DLD1 (cell line): ENCODE measurements around the gene CRISPLD2.
"Not testable (repeated sequence)": the region's sequence is repeated elsewhere in the genome, so short reads cannot be mapped to it uniquely, and the experiment has no call there.

Experiments used
- in situ Hi-C: cut with HindIII; loops from 2 replicates; pipeline ENCODE4 v1.10.0; 2017; ENCODE audit warnings: low sequenced_read_pairs

Gene CRISPLD2

DNA sequence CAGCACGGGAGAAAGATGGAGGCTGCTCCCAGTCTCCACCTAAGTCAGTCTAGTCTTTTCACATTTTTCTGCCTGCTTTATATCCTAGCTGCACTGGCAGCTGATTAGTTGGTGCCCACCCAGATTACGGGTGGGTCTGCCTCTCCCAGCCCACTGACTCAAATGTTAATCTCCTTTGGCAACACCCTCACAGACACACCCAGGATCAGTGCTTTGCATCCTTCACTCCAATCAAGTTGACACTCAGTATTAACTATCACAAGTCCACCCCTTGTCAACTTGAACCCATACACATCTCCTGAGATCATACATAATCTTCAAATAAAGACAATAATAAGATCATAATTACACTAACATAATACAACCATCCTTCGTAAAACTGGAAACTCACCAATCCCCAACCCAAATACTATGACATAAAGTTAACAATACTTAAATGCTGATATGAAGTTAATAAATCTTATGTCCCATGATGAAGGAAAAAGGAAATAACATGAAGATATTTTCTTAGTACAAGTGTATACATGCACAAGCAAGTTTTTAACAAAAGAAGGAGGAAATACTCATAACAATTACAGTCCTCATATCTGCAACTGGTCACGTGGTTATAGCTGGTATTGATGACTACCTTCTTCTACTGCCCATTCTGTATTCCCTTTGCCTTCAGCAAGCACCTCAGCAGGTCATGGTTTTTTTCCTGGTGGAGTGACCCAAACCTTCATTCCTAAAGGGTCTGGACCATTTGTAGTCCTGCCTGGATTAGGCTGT lies 35.8 kb downstream of the CRISPLD2 start:
- in situ Hi-C loops, result not testable (repeated sequence)

DNA sequence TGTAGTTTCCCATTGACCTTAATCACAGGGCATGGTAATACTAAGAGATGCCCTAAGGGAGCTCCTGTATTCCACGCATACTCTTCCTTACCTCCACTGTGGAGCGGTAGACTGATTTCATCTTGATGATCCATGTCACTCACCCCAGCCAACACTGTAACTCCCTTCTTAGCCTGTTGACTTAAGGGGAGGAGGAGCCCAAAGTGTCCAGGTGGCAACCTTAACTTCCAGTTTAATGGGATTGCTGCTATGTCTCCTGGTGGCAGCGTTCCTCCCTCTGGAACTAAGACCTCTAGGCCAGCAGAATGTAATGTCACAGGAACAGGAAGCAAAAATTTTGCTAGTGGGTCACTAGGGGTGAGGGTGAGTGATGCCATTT lies 36.4 kb downstream of the CRISPLD2 start:
- in situ Hi-C loops, result not testable (repeated sequence)

DNA sequence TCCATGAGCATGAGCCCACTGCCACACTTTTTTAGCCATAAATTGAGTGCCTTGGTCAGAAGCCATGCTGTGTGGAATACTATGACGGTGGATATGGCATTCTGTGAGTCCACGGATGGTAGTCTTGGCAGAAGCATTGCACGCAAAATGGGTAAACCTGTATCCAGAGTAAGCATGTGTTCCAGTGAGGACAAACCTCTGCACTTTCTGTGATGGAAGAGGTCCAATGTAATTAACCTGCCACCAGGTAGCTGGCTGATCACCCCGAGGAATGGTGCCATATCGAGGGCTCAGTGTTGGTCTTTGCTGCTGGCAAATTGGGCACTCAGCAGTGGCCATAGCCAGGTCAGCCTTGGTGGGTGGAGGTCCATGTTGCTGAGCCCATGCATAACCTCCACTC lies 37.0 kb downstream of the CRISPLD2 start:
- in situ Hi-C loops, result not testable (repeated sequence)

DNA sequence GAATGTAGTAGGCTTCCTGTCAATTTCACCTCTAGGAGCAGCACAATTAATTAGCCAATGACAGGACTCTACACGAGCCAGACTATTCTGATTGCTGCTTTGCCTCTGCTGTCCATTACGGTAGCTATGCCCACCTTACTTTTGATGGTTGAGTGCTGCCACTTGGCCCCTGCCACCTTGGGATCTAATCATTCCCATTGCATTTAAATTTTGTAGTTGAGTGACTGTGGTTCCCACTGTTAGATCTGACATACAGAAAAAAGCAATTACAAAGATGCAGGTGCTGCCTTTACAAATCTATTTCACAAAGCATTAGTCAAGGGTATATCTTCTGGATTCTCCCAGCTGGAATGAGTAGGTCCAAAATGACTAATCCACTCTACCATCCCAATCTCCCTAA lies 39.9 kb downstream of the CRISPLD2 start:
- in situ Hi-C loops, result no loop called here

DNA sequence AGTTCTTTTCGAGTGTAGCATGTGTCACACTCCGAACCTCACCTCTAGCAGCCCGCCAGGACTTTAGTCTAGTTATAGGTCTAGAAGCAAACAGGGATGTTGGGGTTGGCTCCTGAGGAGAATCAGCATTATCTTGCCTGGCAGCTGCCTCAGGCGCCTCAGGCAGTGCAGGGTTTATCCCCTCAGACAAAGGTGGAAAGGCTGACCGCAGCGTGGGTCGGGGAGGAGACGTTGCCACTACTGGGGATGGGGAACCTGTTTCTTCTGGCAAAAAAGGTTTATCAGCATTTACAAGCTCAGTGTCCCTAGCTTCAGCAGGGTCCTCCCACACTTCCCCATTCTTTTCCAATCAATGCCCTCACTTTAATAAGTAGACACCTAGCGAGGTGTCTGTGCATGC lies 40.6 kb downstream of the CRISPLD2 start:
- in situ Hi-C loops, result no loop called here

DNA sequence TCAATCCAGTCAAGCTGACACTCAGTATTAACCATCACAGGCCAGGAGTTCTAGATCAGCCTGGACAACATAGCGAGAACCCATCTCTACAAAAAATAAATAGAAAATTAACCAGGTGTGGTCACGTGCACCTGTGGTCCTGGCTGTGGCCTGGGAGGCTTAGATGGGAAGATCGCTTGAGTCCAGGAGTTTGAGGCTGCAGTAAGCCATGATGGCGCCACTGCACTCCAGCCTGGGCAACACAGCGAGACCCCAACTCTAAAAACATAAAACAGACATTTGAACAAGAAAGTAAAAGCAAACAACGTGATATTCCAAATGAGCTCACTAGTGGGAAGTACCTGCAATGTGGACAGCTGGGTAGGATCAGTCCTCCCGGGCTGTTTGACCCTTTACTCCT lies 41.9 kb downstream of the CRISPLD2 start:
- in situ Hi-C loops, result no loop called here

DNA sequence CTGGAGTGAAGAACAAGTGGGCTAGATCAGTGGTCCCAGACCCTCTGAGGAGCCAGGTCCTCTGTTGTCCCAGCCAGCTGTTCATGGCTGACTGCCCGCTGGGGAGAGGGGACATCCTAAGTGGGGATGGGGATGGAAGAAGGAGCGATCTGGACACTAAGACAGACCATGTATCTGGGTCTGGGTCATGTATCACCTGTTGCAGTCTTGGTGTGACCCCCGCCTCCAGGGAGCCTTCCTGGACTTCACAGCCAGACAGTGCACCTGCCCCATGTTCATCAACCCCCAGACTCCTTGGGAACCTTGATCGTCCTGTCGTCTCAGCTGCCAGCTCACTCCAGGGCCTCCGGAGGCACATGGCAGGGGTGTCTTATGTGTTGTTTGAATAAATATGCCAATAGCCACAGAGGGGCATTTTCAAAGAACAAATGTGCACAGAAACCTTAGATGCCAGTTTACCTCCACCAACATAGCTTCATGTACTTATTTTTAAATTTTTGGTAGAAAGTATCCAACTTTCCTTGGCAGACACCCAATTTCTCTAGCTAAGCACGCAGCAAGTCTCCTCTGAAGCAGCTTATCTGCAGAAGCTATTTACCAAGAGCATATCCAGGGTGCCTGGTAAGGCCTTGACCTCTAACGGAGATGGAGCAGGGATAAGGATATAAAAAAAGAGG lies 43.2 kb downstream of the CRISPLD2 start:
- in situ Hi-C loops, result no loop called here

DNA sequence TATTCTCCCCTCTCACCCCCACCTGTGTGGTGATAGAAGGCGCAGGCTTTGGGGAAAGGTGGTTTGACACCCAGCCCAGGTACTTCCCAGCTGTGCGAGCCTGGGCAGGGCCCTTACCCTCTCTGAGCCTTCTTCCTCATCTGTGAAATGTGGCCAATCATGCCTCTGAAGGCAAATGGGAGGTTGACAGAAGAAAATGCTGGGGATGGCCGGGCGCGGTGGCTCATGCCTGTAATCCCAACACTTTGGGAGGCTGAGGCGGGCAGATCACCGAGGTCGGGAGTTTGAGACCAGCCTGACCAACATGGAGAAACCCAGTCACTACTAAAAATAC lies 43.7 kb downstream of the CRISPLD2 start:
- in situ Hi-C loops, result no loop called here

DNA sequence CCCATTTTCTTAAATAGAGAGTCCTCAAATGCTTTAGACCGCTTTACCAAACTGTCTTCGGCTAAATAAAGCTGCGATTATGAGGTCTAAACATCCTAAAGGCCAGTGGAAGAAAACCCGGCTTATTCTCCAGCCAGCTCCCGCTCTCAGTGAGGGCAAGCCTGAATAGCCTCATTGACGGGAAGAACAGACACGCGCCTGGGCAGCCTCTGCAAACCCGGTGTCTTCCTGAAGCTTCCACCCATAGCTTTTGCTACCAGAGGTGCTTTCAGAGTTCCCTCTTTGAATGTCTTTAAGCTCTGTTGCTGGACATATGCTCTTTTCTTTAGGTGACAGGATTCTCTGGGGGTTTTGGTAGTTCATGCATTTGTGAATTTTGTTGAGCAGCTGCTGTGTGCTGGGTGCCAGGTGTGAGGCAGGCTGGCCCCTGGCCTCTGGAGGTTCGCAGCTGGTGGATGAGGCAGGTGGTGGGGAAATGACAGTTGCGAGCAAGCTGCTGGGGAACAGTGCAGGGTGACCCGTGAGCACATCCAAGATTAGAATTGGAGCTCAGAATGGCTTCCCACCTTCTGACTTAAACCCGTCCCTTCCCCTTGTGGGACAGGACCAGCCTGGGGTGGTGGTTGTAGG lies 44.7 kb downstream of the CRISPLD2 start:
- in situ Hi-C loops, result no loop called here

DNA sequence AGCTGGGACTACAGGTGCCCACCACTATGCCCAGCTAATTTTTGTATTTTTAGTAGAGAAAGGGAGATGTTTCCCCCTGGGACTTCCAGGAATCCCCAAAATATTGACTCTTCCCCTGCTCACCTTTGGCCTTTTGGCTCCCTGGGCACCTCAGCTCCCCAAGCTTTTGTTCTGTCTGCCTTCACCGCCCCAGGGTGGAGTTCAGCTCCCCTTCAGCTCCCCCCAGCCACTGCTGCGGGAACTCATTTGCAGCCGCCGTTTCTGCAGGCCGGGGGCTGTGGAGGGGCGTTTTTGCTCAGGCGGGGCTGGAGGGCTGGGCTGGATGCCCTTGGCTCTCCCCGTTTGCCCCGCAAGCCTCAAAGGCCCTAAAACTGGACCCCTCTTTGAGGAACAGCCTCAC lies 47.9 kb downstream of the CRISPLD2 start:
- in situ Hi-C loops, result no loop called here

DNA sequence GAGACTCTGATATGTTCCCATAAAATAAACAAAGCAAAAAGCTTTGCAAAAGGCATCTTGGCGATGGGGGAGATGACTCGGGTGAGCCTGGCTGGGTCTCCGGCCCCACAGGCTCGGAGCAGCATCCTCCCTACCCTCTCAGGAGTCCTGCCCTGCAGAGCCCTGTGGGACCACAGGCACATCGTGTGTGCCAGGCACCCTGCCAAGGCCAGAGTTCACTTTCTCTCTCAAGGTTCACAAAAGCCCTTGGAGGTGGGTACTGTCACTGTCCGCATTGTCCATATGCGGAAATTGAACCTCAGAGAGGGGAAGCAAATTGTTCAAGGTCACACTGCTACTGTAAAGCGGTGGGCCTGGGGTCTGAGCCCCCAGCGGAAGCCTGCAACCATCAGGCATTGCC lies 48.5 kb downstream of the CRISPLD2 start:
- in situ Hi-C loops, result no loop called here

DNA sequence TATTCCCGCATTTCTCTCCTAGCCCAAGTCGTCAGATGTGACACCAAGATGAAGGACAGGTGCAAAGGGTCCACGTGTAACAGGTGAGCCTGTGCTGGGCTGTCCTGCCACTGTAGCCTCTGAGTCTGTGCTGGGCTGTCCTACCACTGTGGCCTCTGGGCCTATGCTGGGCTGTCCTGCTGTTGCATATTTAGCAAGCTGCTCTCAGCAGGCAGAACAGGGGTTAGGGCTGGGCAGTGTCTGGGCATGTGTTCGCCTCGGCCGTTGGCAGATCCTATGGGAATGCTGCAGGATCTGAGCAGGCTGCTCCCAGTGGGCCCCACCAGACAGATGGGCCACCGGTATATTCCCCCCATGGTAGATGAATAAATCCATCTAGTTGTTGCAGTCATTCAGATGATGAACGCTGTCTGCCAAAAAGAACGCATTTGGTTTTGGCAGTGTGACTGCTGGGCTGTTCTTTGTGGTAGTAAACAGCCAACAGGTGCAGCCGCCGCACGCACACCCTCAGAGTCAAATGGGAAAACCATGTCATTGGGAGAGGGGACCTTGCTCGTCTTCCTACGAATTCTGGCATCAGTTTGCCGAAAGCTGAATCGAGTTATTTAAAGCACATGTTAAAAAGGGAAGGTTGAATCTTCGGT lies 49.2 kb downstream of the CRISPLD2 start:
- in situ Hi-C loops, result no loop called here

DNA sequence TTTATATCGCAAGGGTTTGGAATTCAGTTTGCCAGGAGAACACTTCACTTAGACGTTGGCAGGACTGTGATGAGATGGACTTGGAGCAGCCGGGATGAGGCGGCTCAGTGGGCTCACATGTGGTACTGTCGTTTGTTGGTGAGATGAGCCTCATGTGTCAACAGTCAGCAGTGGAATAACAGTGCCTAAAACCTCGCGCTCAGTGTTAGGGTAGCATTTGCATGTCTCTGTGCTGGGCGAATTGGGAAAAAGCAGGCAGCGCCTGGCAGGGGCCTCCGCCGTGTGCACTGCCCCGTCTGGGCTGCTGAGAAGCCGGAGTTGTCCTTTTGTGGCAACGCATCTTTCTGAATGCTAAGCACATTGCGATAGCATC lies 49.7 kb downstream of the CRISPLD2 start:
- in situ Hi-C loops, result no loop called here

DNA sequence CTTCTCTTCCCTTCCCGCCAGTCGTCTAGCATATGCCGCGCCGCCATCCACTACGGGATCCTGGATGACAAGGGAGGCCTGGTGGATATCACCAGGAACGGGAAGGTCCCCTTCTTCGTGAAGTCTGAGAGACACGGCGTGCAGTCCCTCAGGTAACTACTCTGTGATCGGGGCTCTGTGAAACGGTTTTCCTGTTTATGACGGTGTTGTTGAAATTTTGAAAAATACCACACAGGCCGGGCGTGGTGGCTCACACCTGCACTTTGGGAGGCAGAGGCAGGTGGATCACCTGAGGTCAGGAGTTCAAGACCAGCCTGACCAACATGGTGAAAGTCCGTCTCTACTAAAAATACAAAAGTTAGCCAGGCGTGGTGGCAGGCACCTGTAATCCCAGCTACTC lies 53.2 kb downstream of the CRISPLD2 start:
- in situ Hi-C loops, result not testable (repeated sequence)

DNA sequence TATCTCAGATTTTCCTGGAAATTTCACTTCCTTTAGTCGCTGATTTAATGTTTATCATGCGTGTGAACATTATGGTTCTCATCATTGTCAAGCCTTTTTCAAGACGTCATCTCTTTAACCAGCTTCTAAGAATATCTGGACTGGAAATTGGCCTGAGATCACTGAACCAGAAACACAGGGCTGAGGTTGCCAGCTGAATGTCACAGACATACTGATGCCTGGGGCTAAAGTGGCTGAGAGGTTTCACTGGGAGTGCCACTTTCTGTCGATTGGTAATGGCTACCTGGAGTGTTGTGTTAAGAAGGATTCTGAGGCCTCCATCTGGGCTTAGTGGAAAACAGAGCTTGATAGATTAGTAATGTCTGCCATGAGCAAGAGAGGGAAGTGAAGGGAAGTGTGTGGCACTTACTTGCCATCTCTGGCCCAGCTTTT lies 54.2 kb downstream of the CRISPLD2 start:
- in situ Hi-C loops, result no loop called here

DNA sequence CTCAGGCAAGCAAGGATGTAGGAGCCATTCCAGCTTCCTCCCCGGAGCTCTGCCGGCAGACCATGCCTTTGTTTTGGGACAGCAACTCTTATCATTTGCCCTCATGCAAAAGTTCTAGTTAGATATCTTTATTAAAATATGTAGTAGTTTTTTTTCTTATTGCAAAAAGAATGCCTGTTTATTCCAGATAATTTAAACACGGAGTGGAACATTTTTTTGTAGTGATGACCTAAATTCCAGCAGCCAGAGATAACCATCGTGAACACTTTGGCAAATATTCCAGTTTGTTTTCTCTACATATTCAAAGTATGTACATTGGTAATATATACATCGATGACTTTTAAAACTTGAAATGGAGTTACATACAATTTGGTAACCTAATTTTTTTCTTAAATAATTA lies 54.8 kb downstream of the CRISPLD2 start:
- in situ Hi-C loops, result no loop called here

DNA sequence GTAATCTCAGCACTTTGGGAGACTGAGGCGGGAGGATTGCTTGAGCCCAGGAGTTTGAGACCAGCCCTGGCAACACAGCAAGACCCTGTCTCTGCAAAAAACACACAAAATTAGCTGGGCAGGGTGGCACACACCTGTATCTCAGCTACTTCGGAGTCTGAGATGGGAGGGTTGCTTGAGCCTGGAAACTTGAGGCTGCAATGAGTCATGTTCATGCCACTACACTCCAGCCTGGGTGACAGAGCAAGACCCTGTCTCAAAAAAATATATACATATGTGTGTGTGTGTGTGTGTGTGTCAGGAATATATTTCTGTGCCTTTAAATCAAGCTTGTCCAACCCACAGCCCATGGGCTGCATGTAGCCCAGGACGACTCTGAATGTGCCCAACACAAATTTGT lies 55.2 kb downstream of the CRISPLD2 start:
- in situ Hi-C loops, result no loop called here

DNA sequence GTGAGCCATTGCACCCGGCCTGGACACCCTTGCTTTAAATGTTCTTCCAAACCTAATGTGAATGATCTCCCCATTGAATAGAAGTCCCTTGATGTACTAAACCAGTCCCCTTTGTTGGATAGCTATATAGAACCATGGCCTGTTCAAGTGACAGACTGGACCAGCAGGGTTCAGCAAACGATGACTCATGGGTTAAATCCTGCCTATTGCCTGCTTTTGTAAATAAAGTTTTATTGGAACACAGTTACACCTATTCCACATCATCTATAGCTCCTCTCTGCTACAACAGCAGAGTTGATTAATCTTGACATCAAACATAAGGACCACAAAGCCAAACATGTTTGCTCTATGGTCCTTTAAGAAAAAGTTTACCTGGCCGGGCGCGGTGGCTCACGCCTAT lies 56.1 kb downstream of the CRISPLD2 start:
- in situ Hi-C loops, result no loop called here

DNA sequence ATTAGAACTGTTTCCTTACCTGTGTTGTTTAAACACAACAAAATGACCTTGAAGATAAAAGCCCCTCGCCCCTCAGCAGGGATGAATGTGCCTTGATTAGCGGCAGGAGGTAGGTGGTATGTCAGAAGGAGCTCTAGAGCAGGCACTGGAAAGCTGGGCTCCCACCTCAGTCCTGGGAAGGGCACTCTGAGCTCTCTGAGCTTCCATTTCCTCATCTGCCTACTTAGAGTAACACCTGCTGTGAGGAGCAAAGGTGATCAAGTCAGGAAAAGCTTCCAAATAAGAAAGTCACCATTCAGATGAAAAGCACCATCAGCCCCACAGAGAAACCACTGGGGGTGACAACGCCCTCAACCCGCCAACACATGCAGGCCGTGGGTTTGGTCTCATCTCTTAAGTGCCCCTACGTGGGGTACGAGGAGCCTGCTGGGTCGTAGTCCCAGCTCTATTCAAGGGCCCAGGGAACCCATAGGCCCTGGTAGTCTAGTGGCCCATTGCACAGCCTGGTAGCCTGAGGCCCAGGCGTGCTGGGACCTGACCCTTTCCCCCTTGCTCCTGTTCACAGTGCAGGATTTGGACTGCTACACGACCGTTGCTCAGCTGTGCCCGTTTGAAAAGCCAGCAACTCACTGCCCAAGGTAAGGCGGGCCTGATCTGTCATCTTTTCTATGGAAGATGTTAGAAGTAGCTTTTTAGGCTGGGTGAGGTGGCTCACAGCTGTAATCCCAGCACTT lies 57.3 kb downstream of the CRISPLD2 start:
- in situ Hi-C loops, result no loop called here

DNA sequence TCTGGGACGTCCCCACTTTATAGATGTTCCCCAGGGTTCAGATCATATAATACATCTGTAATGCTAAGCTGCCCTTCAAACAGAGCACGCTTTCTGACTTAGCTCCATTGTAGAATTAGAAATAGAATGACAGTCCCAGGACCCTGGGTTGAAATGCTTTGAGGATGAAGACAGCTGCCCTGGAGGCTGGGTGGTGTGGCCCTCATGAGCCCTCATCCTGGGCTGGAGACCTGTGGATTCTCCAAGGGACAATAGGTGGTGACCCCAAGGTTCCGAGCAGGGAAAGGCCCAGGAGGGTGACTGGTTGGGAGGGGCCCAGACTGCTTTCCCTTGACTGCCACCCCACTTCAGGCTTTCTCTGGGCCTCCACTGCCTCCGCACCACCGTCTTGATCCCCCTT lies 59.0 kb downstream of the CRISPLD2 start:
- in situ Hi-C loops, result no loop called here
